B cell (primary cell): ENCODE results near the gene EXOC3. TPM values are rescaled to one million over a fixed set of nuclear protein-coding genes. Genes with fewer than 3 reads are reported as not detected.

ENCODE experiments used
- ATAC-seq: fragments of 200-7000 bp; cut with Tn5 transposase; one replicate; pipeline ENCODE4 v1.10.0; 2021; ENCODE audit warnings: low read depth, mild to moderate bottlenecking, moderate number of reproducible peaks, moderate library complexity
- CTCF ChIA-PET: fragments of 350-600 bp; sonication (Branson Sonifier 250); formaldehyde crosslinking; loops from one replicate; lab custom pipeline; 2021; ENCODE audit warnings: antibody characterized with exemption, inconsistent platforms; lab: Charles Lee
- POLR2A ChIA-PET: fragments of 350-600 bp; sonication (Branson Sonifier 250); formaldehyde crosslinking; loops from one replicate; lab custom pipeline; 2021; ENCODE audit warnings: antibody characterized with exemption; lab: Charles Lee
- DNase-seq: peaks from one replicate; pipeline ENCODE4 v3.0.0; 2013
- H2AFZ ChIP-seq: 2 replicates; pipeline ENCODE4 v1.6.1; 2012; ENCODE audit warnings: mild to moderate bottlenecking, low read depth, low read length; ENCODE audit not compliant: insufficient read depth, poor library complexity, severe bottlenecking
- H3K27ac ChIP-seq, 2 donors: 1 replicate in 1 of 2; 2 replicates in 1 of 2; pipeline ENCODE4 v1.5.1; 2012 to 2013; ENCODE audit warnings: low read length in 2 of 2, mild to moderate bottlenecking in 2 of 2, moderate library complexity in 1 of 2
- H3K27me3 ChIP-seq, 4 experiments: fragments of 200-600 bp in 1 of 4; sonication (generic) in 1 of 4; replicated peaks in 1 of 4; 1 replicate in 2 of 4; 2 replicates in 2 of 4; pipeline versions ENCODE4 v1.6.1 to v1.7.0; 2013 to 2016; ENCODE audit warnings: low read length in 3 of 4, mild to moderate bottlenecking in 2 of 4, mixed read lengths in 1 of 4, moderate library complexity in 1 of 4; ENCODE audit not compliant: insufficient read depth in 4 of 4, control insufficient read depth in 3 of 4; ENCODE audit errors: control extremely low read depth in 1 of 4
- H3K36me3 ChIP-seq, 2 experiments: replicated peaks in 1 of 2; 1 replicate in 1 of 2; 2 replicates in 1 of 2; pipeline versions ENCODE4 v1.6.1 to v1.7.1; 2013; ENCODE audit warnings: low read length in 1 of 2; ENCODE audit not compliant: insufficient read depth in 2 of 2, control insufficient read depth in 1 of 2; ENCODE audit errors: control extremely low read depth in 1 of 2, extremely low read depth in 1 of 2
- H3K4me1 ChIP-seq, 2 donors: fragments of 200-600 bp in 1 of 2; sonication (generic) in 1 of 2; 1 replicate in 1 of 2; 2 replicates in 1 of 2; pipeline versions ENCODE4 v1.5.1 to v1.6.1; 2013 to 2017; ENCODE audit warnings: low read length in 2 of 2; ENCODE audit not compliant: control insufficient read depth in 2 of 2, insufficient read depth in 2 of 2
- H3K4me2 ChIP-seq: replicated peaks from 2 replicates; pipeline ENCODE3; 2012; ENCODE audit warnings: mild to moderate bottlenecking, low read depth, low read length; ENCODE audit not compliant: poor library complexity, severe bottlenecking
- H3K4me3 ChIP-seq, 5 experiments: fragments of 200-600 bp in 1 of 5; sonication (generic) in 1 of 5; 1 replicate in 3 of 5; 2 replicates in 2 of 5; pipeline versions ENCODE4 v1.5.1 to v1.7.0; 2011 to 2016; ENCODE audit warnings: low read length in 4 of 5, mild to moderate bottlenecking in 4 of 5, low read depth in 2 of 5, control low read depth in 1 of 5, moderate library complexity in 1 of 5; ENCODE audit not compliant: insufficient read depth in 1 of 5; ENCODE audit errors: control extremely low read depth in 1 of 5, extremely low read depth in 1 of 5
- H3K79me2 ChIP-seq: fragments of 200-600 bp; sonication (generic); one replicate; pipeline ENCODE4 v1.6.0; 2016; ENCODE audit warnings: low read length; ENCODE audit not compliant: control insufficient read depth, insufficient read depth
- H3K9ac ChIP-seq: fragments of 200-600 bp; sonication (generic); 2 replicates; pipeline ENCODE4 v1.6.1; 2017; ENCODE audit warnings: mild to moderate bottlenecking, low read length, moderate library complexity
- H3K9me3 ChIP-seq, 3 donors: one replicate each; pipeline versions ENCODE4 v1.6.1 to v1.7.1; 2013; ENCODE audit warnings: low read length in 2 of 3; ENCODE audit not compliant: control insufficient read depth in 2 of 3, insufficient read depth in 1 of 3; ENCODE audit errors: control extremely low read depth in 1 of 3
- H4K20me1 ChIP-seq: 2 replicates; pipeline ENCODE4 v1.6.0; 2012; ENCODE audit warnings: mild to moderate bottlenecking, low read length; ENCODE audit not compliant: insufficient read depth, control insufficient read depth, poor library complexity, severe bottlenecking
- H3K27ac Mint-ChIP-seq: one replicate; pipeline ENCODE4 v1.8.0; 2021; ENCODE audit warnings: mixed read lengths
- H3K27me3 Mint-ChIP-seq: one replicate; pipeline ENCODE4 v1.8.0; 2021; ENCODE audit warnings: mixed read lengths
- H3K4me1 Mint-ChIP-seq: one replicate; pipeline ENCODE4 v1.8.0; 2021; ENCODE audit warnings: mixed read lengths
- H3K4me3 Mint-ChIP-seq: one replicate; pipeline ENCODE4 v1.8.0; 2021; ENCODE audit warnings: mixed read lengths
- H3K9me3 Mint-ChIP-seq: one replicate; pipeline ENCODE4 v1.8.0; 2022; ENCODE audit warnings: mixed read lengths; ENCODE audit not compliant: insufficient read depth
- CTCF ChIP-seq: fragments of 200-600 bp; IDR thresholded peaks from one replicate; pipeline ENCODE4 v1.8.0; 2022; ENCODE audit warnings: antibody characterized with exemption, mild to moderate bottlenecking
- EZH2 ChIP-seq: IDR thresholded peaks from 2 replicates; pipeline ENCODE4 v1.6.1; 2012; ENCODE audit warnings: borderline replicate concordance, low read depth, mild to moderate bottlenecking, moderate library complexity, low read length; ENCODE audit not compliant: insufficient read depth, poor library complexity, severe bottlenecking
- WGBS: methylation state at CpG from one replicate; pipeline ENCODE4 v1.1.5; 2013; ENCODE audit warnings: missing lambda C conversion rate; ENCODE audit not compliant: insufficient coverage; 5-methylcytosine and 5-hydroxymethylcytosine counted together
- intact Hi-C: fragments of 100-400 bp; cut with micrococcal nuclease; formaldehyde crosslinking; loops from one replicate; pipeline ENCODE4 v1.10.0; 2022
- polyA plus RNA-seq: library from polyadenylated mRNA; depleted of rRNA; stranded (reverse); fragments of >200 nt; gene quantifications from 2 replicates; pipeline ENCODE4 v1.2.3, GENCODE V29; 2012
- total RNA-seq, 2 donors: library from RNA; stranded (reverse); fragments of 120-200 nt in 1 of 2; gene quantifications; 1 replicate in 1 of 2; 2 replicates in 1 of 2; pipeline versions ENCODE4 v1.2.3 to v1.2.4, GENCODE V29; 2013 to 2022

EXOC3 gene
- total and polyA plus RNA-seq, 2 donors (not counting 1 experiment from before 2014, with no cell fraction given): 44.0 to 97.1 TPM

GRCh38 chr5:464843-465590 is 22.0 kb downstream of the EXOC3 start:
- no peaks in the 10 kb centered on the region for H3K27me3 Mint-ChIP-seq
- peaks cover 0 to 15% (median 0%) of the 10 kb centered on the region in 3 donors for H3K9me3 ChIP-seq
- H3K4me3 ChIP-seq: no peak overlapping the region
- H3K4me3 Mint-ChIP-seq: no peak overlapping the region
- H3K4me1 ChIP-seq: peaks cover 17 to 22% of the 10 kb centered on the region in 2 donors
- DNase-seq (no peak), ATAC-seq (no peak)
- POLR2A ChIA-PET: no interaction called here
- H3K27ac ChIP-seq: peak overlapping the region; percentile 62 to 65
- no peaks in the 10 kb centered on the region for H3K27me3 ChIP-seq
- no peak for TF ChIP-seq CTCF
- H3K4me2 ChIP-seq: peak overlapping the region; percentile 33
- peaks cover 4% of the 10 kb centered on the region for H3K79me2 ChIP-seq
- no peak overlapping the region for H3K9ac ChIP-seq
- CTCF ChIA-PET: interaction anchor here (1.1 kb wide), 1 partner anchor 18 kb away, joined by 3 read pairs; no protein-coding TSS in a partner anchor
- H3K4me1 Mint-ChIP-seq: peaks cover 18% of the 10 kb centered on the region
- peaks cover 4 to 39% of the 10 kb centered on the region in 2 experiments for H3K36me3 ChIP-seq
- peaks cover 32% of the 10 kb centered on the region for H4K20me1 ChIP-seq
- H3K9me3 Mint-ChIP-seq: no peaks in the 10 kb centered on the region
- WGBS: 99% methylated on average over 63 of the region's 63 CpGs
- no peak overlapping the region for H3K27ac Mint-ChIP-seq
- H2AFZ ChIP-seq: no peak overlapping the region
- intact Hi-C loops: loop anchor here (1.0 kb wide), 1 partner anchor 7 kb away; no protein-coding TSS in a partner anchor

DNA sequence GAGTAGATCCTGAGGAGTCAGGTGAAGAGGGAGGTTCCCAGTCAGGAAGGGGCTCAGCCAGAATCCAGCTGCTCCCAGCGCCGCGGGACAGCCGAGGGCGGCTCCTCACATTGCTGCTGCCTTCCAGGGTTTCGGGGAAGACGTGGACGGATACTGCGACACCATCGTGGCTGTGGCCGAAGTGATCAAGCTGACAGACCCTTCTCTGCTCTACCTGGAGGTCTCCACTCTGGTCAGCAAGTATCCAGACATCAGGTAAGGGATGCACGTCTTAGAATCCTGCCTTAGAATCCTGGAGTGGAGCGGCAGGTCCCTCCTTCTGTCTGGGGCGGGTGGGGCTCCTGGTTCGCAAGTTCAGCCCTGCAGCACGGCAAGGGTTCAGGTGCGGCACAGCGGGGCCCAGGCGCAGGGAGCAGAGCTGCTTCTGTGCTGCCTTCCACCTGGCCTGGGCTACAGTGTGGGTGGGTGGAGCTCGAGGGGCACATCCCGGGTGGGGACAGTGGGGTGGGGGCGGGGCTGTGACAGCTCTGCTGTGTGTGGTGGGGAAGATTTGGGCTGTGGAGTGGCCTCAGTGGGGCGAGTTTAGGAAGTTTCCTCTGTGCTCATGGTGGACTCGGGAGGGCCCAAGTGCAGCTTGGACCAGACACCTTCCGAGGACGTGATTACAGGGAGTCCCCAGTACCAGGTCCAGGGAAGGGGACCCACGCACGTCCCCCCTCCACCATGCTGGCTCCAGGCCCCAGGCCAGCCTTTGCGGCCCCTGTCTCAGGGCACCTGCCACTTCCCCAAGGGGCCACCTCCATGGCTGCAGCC is 22.8 kb downstream of the EXOC3 start:
- Histone ChIP-seq H3K9ac (no peak overlapping the region), H3K4me2 (no peak overlapping the region), H3K79me2 (peaks cover 6% of the 10 kb centered on the region), H4K20me1 (peaks cover 29% of the 10 kb centered on the region), H3K27me3 (no peaks in the 10 kb centered on the region), H3K9me3 (peaks cover 0 to 15% (median 0%) of the 10 kb centered on the region in 3 donors), H3K36me3 (peaks cover 4 to 34% of the 10 kb centered on the region in 2 experiments), H3K27ac (no peak overlapping the region), H3K4me3 (no peak overlapping the region), H3K4me1 (peaks cover 24 to 30% of the 10 kb centered on the region in 2 donors), H2AFZ (no peak overlapping the region)
- DNase-seq (no peak), ATAC-seq (no peak)
- Mint-ChIP-seq H3K4me3 (no peak overlapping the region), H3K9me3 (no peaks in the 10 kb centered on the region), H3K27me3 (no peaks in the 10 kb centered on the region), H3K4me1 (peaks cover 23% of the 10 kb centered on the region), H3K27ac (no peak overlapping the region)
- WGBS: 98% methylated on average over 27 of the region's 29 CpGs
- intact Hi-C loops: no loop called here
- POLR2A ChIA-PET: no interaction called here
- CTCF ChIA-PET: interaction anchor here (1.1 kb wide), 1 partner anchor 19 kb away, joined by 3 read pairs; no protein-coding TSS in a partner anchor
- TF ChIP-seq EZH2: no peak
- TF ChIP-seq CTCF: no peak
